Smooth muscle cell (in vitro differentiated cells): ENCODE measurements around the gene PBX1. TPM values are rescaled to one million over a fixed set of nuclear protein-coding genes. Genes with fewer than 3 reads are reported as not detected.

Source experiments
- DNase-seq: peaks from one replicate; lab custom pipeline; 2025; ENCODE audit not compliant: unreplicated experiment; lab: John Stamatoyannopoulos, UW
- H2AFZ ChIP-seq: fragments of 200-600 bp; sonication (generic); 2 replicates; pipeline ENCODE4 v1.6.0; 2016; ENCODE audit warnings: antibody characterized with exemption, low read depth, mild to moderate bottlenecking
- H3F3A ChIP-seq: fragments of 200-600 bp; sonication (generic); 2 replicates; pipeline ENCODE4 v1.6.0; 2017; ENCODE audit warnings: antibody characterized with exemption, low read depth
- H3K27ac ChIP-seq: fragments of 200-600 bp; sonication (generic); 2 replicates; pipeline ENCODE4 v1.5.1; 2016; ENCODE audit warnings: low read depth, mild to moderate bottlenecking
- H3K27me3 ChIP-seq: fragments of 200-600 bp; sonication (generic); 2 replicates; pipeline ENCODE4 v1.6.1; 2016; ENCODE audit warnings: low read depth, mild to moderate bottlenecking
- H3K36me3 ChIP-seq: fragments of 200-600 bp; sonication (generic); 2 replicates; pipeline ENCODE4 v1.5.1; 2016; ENCODE audit warnings: low read depth
- H3K4me1 ChIP-seq: fragments of 200-600 bp; sonication (generic); 2 replicates; pipeline ENCODE4 v1.5.1; 2016; ENCODE audit warnings: low read depth
- H3K4me2 ChIP-seq: fragments of 200-600 bp; sonication (generic); 2 replicates; pipeline ENCODE4 v1.6.0; 2016; ENCODE audit warnings: mild to moderate bottlenecking
- H3K4me3 ChIP-seq: fragments of 200-600 bp; sonication (generic); 2 replicates; pipeline ENCODE4 v1.5.1; 2016; ENCODE audit warnings: mild to moderate bottlenecking
- H3K79me2 ChIP-seq: fragments of 200-600 bp; sonication (generic); 2 replicates; pipeline ENCODE4 v1.6.0; 2016; ENCODE audit warnings: low read depth, mild to moderate bottlenecking
- H3K9ac ChIP-seq: fragments of 200-600 bp; sonication (generic); 2 replicates; pipeline ENCODE4 v1.6.0; 2016; ENCODE audit warnings: low read depth
- H3K9me3 ChIP-seq: fragments of 200-600 bp; sonication (generic); replicated peaks from 2 replicates; pipeline ENCODE4 v1.5.1; 2016; ENCODE audit warnings: low read depth
- H4K20me1 ChIP-seq: fragments of 200-600 bp; sonication (generic); 2 replicates; pipeline ENCODE4 v1.6.0; 2016; ENCODE audit warnings: low read depth
- CTCF ChIP-seq: fragments of 200-600 bp; sonication (generic); IDR thresholded peaks from 2 replicates; pipeline ENCODE4 v1.5.1; 2017; ENCODE audit warnings: borderline replicate concordance, mild to moderate bottlenecking, antibody characterized with exemption; ENCODE audit not compliant: insufficient read depth, poor library complexity, severe bottlenecking
- WGBS: methylation state at CpG from one replicate; pipeline ENCODE4 v1.1.7; 2016; ENCODE audit warnings: low lambda C conversion rate; 5-methylcytosine and 5-hydroxymethylcytosine counted together
- polyA plus RNA-seq: library from polyadenylated mRNA; unstranded; fragments of >200 nt; fragmentation: Nextera tagmentation; extraction: Ambion mirVana; gene quantifications from 2 replicates; pipeline ENCODE4 v1.2.1, GENCODE V29; 2016
- total RNA-seq: library from RNA; depleted of rRNA; stranded (reverse); fragments of >200 nt; gene quantifications from 2 replicates; pipeline ENCODE4 v1.2.3, GENCODE V29; 2014

PBX1 gene
- total and polyA plus RNA-seq, 2 experiments from 2014 or later = 8.1 to 70.8 TPM

GRCh38 chr1:164619006-164619784 is 60.2 kb downstream of the PBX1 start:
- no peaks in the 10 kb centered on the region for H3K36me3 ChIP-seq
- WGBS = 80% methylated on average over 3 of the region's 3 CpGs
- peaks cover 57% of the 10 kb centered on the region for H3K79me2 ChIP-seq
- TF ChIP-seq CTCF = no peak
- H3F3A ChIP-seq = no peaks in the 10 kb centered on the region
- H4K20me1 ChIP-seq = peaks cover 18% of the 10 kb centered on the region
- H3K9ac ChIP-seq = no peak overlapping the region
- no peak overlapping the region for H3K4me2 ChIP-seq
- no peak for DNase-seq
- no peak overlapping the region for H3K27ac ChIP-seq
- peaks cover 4% of the 10 kb centered on the region for H3K4me1 ChIP-seq
- no peaks in the 10 kb centered on the region for H3K9me3 ChIP-seq
- no peaks in the 10 kb centered on the region for H3K27me3 ChIP-seq
- no peak overlapping the region for H2AFZ ChIP-seq
- no peak overlapping the region for H3K4me3 ChIP-seq

- peaks cover 26% of the 10 kb centered on the region for H4K20me1 ChIP-seq
- H3K4me2 ChIP-seq = no peak overlapping the region
- DNase-seq = no peak
- H3K27ac ChIP-seq = no peak overlapping the region
- peaks cover 40% of the 10 kb centered on the region for H3K79me2 ChIP-seq
- H2AFZ ChIP-seq = no peak overlapping the region
- H3K4me1 ChIP-seq = peaks cover 23% of the 10 kb centered on the region
- no peak overlapping the region for H3K4me3 ChIP-seq
- H3K36me3 ChIP-seq = no peaks in the 10 kb centered on the region
- H3K9me3 ChIP-seq = no peaks in the 10 kb centered on the region
- no peak overlapping the region for H3K9ac ChIP-seq
- H3F3A ChIP-seq = no peaks in the 10 kb centered on the region
- no peaks in the 10 kb centered on the region for H3K27me3 ChIP-seq
- no peak for TF ChIP-seq CTCF
- WGBS = 94% methylated on average over 8 of the region's 8 CpGs
Observed at GRCh38 chr1:164622068-164622845, 63.3 kb downstream of the PBX1 start.

- 65% methylated on average over 1 of the region's 1 CpG for WGBS
- Histone ChIP-seq H3K4me1 (peaks cover 19% of the 10 kb centered on the region), H4K20me1 (peaks cover 26% of the 10 kb centered on the region), H3K4me3 (no peak overlapping the region), H3K4me2 (no peak overlapping the region), H3K27me3 (no peaks in the 10 kb centered on the region), H3K9me3 (no peaks in the 10 kb centered on the region), H3K27ac (no peak overlapping the region), H2AFZ (no peak overlapping the region), H3K79me2 (peaks cover 39% of the 10 kb centered on the region), H3F3A (no peaks in the 10 kb centered on the region), H3K36me3 (no peaks in the 10 kb centered on the region), H3K9ac (no peak overlapping the region)
- TF ChIP-seq CTCF = no peak
- no peak for DNase-seq
Observed at GRCh38 chr1:164623805-164624204, 64.8 kb downstream of the PBX1 start.
